ENCODE measurements around the gene BSDC1. TPM values are rescaled to one million over a fixed set of nuclear protein-coding genes. Genes with fewer than 3 reads are reported as not detected.

BSDC1 gene
- total RNA-seq, 1 experiment from 2014 or later, result 47.5 TPM

GRCh38 chr1:32394890-32395432, 720 bp upstream of the BSDC1 start:
- no peak for DNase-seq (ENCODE audit: low spot score)

GRCh38 chr1:32393832-32394140, 455 bp downstream of the BSDC1 start:
- DNase-seq (ENCODE audit: low spot score), result no peak

- no peak for DNase-seq (ENCODE audit: low spot score)
Observed at GRCh38 chr1:32393136-32393535, 1.1 kb downstream of the BSDC1 start.

GRCh38 chr1:32392325-32392724, 1.9 kb downstream of the BSDC1 start:
- no peak for DNase-seq (ENCODE audit: low spot score)

- DNase-seq (ENCODE audit: low spot score), result no peak
Observed at GRCh38 chr1:32390904-32391870, 3.1 kb downstream of the BSDC1 start.

GRCh38 chr1:32388641-32389040, 5.6 kb downstream of the BSDC1 start:
- no peak for DNase-seq (ENCODE audit: low spot score)

GRCh38 chr1:32386676-32387392, 7.4 kb downstream of the BSDC1 start:
- DNase-seq (ENCODE audit: low spot score), result no peak

GRCh38 chr1:32380057-32380456, 14.2 kb downstream of the BSDC1 start:
- DNase-seq (ENCODE audit: low spot score), result no peak

- no peak for DNase-seq (ENCODE audit: low spot score)
Observed at GRCh38 chr1:32377541-32378220, 16.6 kb downstream of the BSDC1 start.

GRCh38 chr1:32376199-32376598, 18.0 kb downstream of the BSDC1 start:
- no peak for DNase-seq (ENCODE audit: low spot score)

GRCh38 chr1:32373996-32374592, 20.1 kb downstream of the BSDC1 start:
- no peak for DNase-seq (ENCODE audit: low spot score)

GRCh38 chr1:32372149-32372756, 22.0 kb downstream of the BSDC1 start:
- DNase-seq (ENCODE audit: low spot score), result no peak

GRCh38 chr1:32367912-32368635, 26.2 kb downstream of the BSDC1 start:
- no peak for DNase-seq (ENCODE audit: low spot score)

GRCh38 chr1:32365445-32365844, 28.8 kb downstream of the BSDC1 start:
- DNase-seq (ENCODE audit: low spot score), result no peak

- no peak for DNase-seq (ENCODE audit: low spot score)
Observed at GRCh38 chr1:32364836-32365235, 29.4 kb downstream of the BSDC1 start.

GRCh38 chr1:32363713-32364112, 30.5 kb downstream of the BSDC1 start:
- DNase-seq (ENCODE audit: low spot score), result no peak

GRCh38 chr1:32362474-32363313, 31.5 kb downstream of the BSDC1 start, which contains the start of the genes FAM229A and TSSK3:
FAM229A (minus strand) TSS chr1:32362485; CDS start chr1:32362091, 394 bp downstream.
TSSK3 (plus strand) TSS chr1:32362539; CDS start chr1:32362702, 163 bp downstream.
- DNase-seq (ENCODE audit: low spot score), result no peak

- DNase-seq (ENCODE audit: low spot score), result no peak
Observed at GRCh38 chr1:32361674-32362473, 32.4 kb downstream of the BSDC1 start.

- no peak for DNase-seq (ENCODE audit: low spot score)
Observed at GRCh38 chr1:32361308-32361673, 33.0 kb downstream of the BSDC1 start.
